K562 (cell line): ENCODE measurements around the gene BORCS5. TPM values are rescaled to one million over a fixed set of nuclear protein-coding genes. Genes with fewer than 3 reads are reported as not detected.
A peak's percentile ranks its signal among the peaks of the same experiment; 100 is the strongest.

Source experiments
- ATAC-seq: fragments of 200-7000 bp; cut with Tn5 transposase; 3 replicates; pipeline ENCODE4 v1.9.1; 2020; ENCODE audit warnings: moderate library complexity
- BruUV-seq: library from RNA; stranded (reverse); fragments of 400-500 nt; replicated peaks from 2 replicates; lab custom pipeline; 2021; lab: Mats Ljungman, UMichigan
- CTCF ChIA-PET: fragments of 300-600 bp; formaldehyde crosslinking; extraction: SDS; loops from one replicate; lab custom pipeline; 2021; ENCODE audit warnings: low intra/inter-chr PET ratio; lab: Yijun Ruan, JAX
- POLR2A ChIA-PET: fragments of 300-600, 350-650 bp; sonication (Branson Sonifier 250); formaldehyde crosslinking; extraction: SDS; loops from one replicate; lab custom pipeline; 2021; ENCODE audit warnings: antibody characterized with exemption, inconsistent platforms; lab: Yijun Ruan, JAX
- DNase-seq, 4 experiments: peaks; one replicate each; pipeline versions ENCODE4 v3.0.0 to v3.0.0-alpha.2; 2011 to 2018; ENCODE audit warnings: low spot score in 3 of 4, mixed read lengths in 3 of 4; ENCODE audit errors: extremely low read depth in 1 of 4
- FAIRE-seq: peaks from 2 replicates; lab custom pipeline; 2011; peaks lifted over from hg19 to GRCh38; lab: Jason Lieb, UNC
- H2AFZ ChIP-seq: 2 replicates; pipeline ENCODE4 v1.6.0; 2011; ENCODE audit warnings: low read depth, low read length, control low read depth, inconsistent platforms
- H3K27ac ChIP-seq: fragments of 200-600 bp; 3 replicates; pipeline ENCODE4 v1.8.0; 2011; ENCODE audit warnings: low read depth, mild to moderate bottlenecking, control low read depth, inconsistent platforms, low read length, moderate library complexity, mixed read lengths; ENCODE audit errors: extremely low read depth
- H3K27me3 ChIP-seq, 2 experiments: fragments of 300-600 bp in 1 of 2; 2 replicates in 1 of 2; 3 replicates in 1 of 2; pipeline versions ENCODE4 v1.6.0 to v1.8.0; 2011; ENCODE audit warnings: inconsistent platforms in 2 of 2, low read length in 2 of 2, mild to moderate bottlenecking in 1 of 2, mixed read lengths in 1 of 2, moderate library complexity in 1 of 2; ENCODE audit not compliant: control insufficient read depth in 2 of 2, insufficient read depth in 2 of 2
- H3K36me3 ChIP-seq: fragments of 300-600 bp; 3 replicates; pipeline ENCODE4 v1.8.0; 2011; ENCODE audit warnings: mild to moderate bottlenecking, low read length, inconsistent platforms; ENCODE audit not compliant: control insufficient read depth, insufficient read depth
- H3K4me1 ChIP-seq, 2 experiments: fragments of 200-600 bp in 1 of 2; replicated peaks in 1 of 2; 2 replicates in 1 of 2; 3 replicates in 1 of 2; pipeline versions ENCODE4 v1.5.1 to v1.8.0; 2011; ENCODE audit warnings: inconsistent platforms in 2 of 2, low read length in 2 of 2, mild to moderate bottlenecking in 1 of 2, mixed read lengths in 1 of 2, moderate library complexity in 1 of 2; ENCODE audit not compliant: control insufficient read depth in 2 of 2, insufficient read depth in 2 of 2
- H3K4me2 ChIP-seq: 2 replicates; pipeline ENCODE4 v1.6.1; 2011; ENCODE audit warnings: low read length, control low read depth, inconsistent platforms, mixed read lengths; ENCODE audit not compliant: insufficient read depth
- H3K4me3 ChIP-seq: fragments of 200-600 bp; sonication (generic), shearing (Covaris generic); 2 replicates; pipeline ENCODE4 v1.5.1; 2016; ENCODE audit warnings: control low read depth, inconsistent platforms
- H3K79me2 ChIP-seq: fragments of 200-600 bp; 3 replicates; pipeline ENCODE4 v1.8.0; 2011; ENCODE audit warnings: low read length, inconsistent platforms; ENCODE audit not compliant: control insufficient read depth, insufficient read depth
- H3K9ac ChIP-seq, 2 experiments: 2 replicates each; pipeline versions ENCODE4 v1.6.0 to v1.6.1; 2011; ENCODE audit warnings: low read depth in 2 of 2, low read length in 2 of 2, control low read depth in 1 of 2, inconsistent platforms in 1 of 2, mild to moderate bottlenecking in 1 of 2, mixed read lengths in 1 of 2; ENCODE audit not compliant: insufficient read depth in 1 of 2
- H3K9me1 ChIP-seq: one replicate; pipeline ENCODE4 v1.6.0; 2011; ENCODE audit warnings: inconsistent platforms, mild to moderate bottlenecking, low read length, moderate library complexity; ENCODE audit not compliant: control insufficient read depth, insufficient read depth
- H3K9me3 ChIP-seq: replicated peaks from 2 replicates; pipeline ENCODE4 v1.5.1; 2011; ENCODE audit warnings: low read depth, low read length, inconsistent platforms; ENCODE audit not compliant: control insufficient read depth, insufficient read depth
- H4K20me1 ChIP-seq: replicated peaks from 2 replicates; pipeline ENCODE4 v1.6.1; 2011; ENCODE audit warnings: low read length, inconsistent platforms, mixed read lengths; ENCODE audit not compliant: control insufficient read depth, insufficient read depth
- FUS ChIP-seq: fragments of 200-400 bp; formaldehyde crosslinking; optimal IDR thresholded peaks from 2 replicates; pipeline ENCODE3; 2017; ENCODE audit warnings: low read depth, low read length
- HNRNPL ChIP-seq: fragments of 200-400 bp; formaldehyde crosslinking; IDR thresholded peaks from 2 replicates; pipeline ENCODE4 v1.6.1; 2017; ENCODE audit warnings: low read depth, mild to moderate bottlenecking, low read length
- WGBS: fragments of 100-300 bp; shearing (Covaris generic); methylation state at CpG from one replicate; pipeline ENCODE4 v1.1.6; 2016; ENCODE audit warnings: low coverage, mixed read lengths; ENCODE audit not compliant: insufficient coverage; ENCODE audit errors: missing lambda C conversion rate; 5-methylcytosine and 5-hydroxymethylcytosine counted together
- in situ Hi-C: fragments of 300-500 bp; cut with MboI; formaldehyde crosslinking; loops from 4 replicates; pipeline ENCODE4 v1.15.0; 2018; ENCODE audit warnings: inconsistent platforms, mixed read lengths
- intact Hi-C: fragments of 100-400 bp; cut with micrococcal nuclease; formaldehyde crosslinking; loops from 2 replicates; pipeline ENCODE4 v1.14.2; 2022
- polyA plus RNA-seq, 8 experiments: library from polyadenylated mRNA; depleted of rRNA in 4 of 8; stranded (reverse) in 5 of 8; unstranded in 3 of 8; fragments of >200 nt; fragmentation: Nextera tagmentation in 2 of 8; fragmentation: Illumina TruSeq in 1 of 8; extraction: Ambion mirVana in 2 of 8; extraction: Trizol in 1 of 8; gene quantifications; 2 replicates each; pipeline versions ENCODE4 v1.2.1 to v1.2.3, GENCODE V29; 2011 to 2014; ENCODE audit warnings: inconsistent platforms in 1 of 8, missing spikeins in 1 of 8
- total RNA-seq, 7 experiments: library from RNA; depleted of rRNA in 6 of 7; stranded (reverse); fragments of >200 nt in 6 of 7; fragmentation: Illumina TruSeq in 2 of 7; extraction: Trizol in 2 of 7; gene quantifications; 2 replicates each; pipeline versions ENCODE4 v1.2.1 to v1.2.3, GENCODE V29; 2011 to 2021; ENCODE audit warnings: low replicate concordance in 1 of 7
- TF ChIP-seq, protein P1 (sequence below): fragments of 150-350 bp; IDR thresholded peaks from 2 replicates; pipeline ENCODE4 v1.6.1; 2014; ENCODE audit warnings: low read depth, mild to moderate bottlenecking, low read length, borderline replicate concordance

The BORCS5 gene
- total and polyA plus RNA-seq, 9 of the 15 experiments (the other 6 are each of a cell fraction or from before 2014, with no cell fraction given): 0.31 to 12.4 (median 6.6) TPM

DNA sequence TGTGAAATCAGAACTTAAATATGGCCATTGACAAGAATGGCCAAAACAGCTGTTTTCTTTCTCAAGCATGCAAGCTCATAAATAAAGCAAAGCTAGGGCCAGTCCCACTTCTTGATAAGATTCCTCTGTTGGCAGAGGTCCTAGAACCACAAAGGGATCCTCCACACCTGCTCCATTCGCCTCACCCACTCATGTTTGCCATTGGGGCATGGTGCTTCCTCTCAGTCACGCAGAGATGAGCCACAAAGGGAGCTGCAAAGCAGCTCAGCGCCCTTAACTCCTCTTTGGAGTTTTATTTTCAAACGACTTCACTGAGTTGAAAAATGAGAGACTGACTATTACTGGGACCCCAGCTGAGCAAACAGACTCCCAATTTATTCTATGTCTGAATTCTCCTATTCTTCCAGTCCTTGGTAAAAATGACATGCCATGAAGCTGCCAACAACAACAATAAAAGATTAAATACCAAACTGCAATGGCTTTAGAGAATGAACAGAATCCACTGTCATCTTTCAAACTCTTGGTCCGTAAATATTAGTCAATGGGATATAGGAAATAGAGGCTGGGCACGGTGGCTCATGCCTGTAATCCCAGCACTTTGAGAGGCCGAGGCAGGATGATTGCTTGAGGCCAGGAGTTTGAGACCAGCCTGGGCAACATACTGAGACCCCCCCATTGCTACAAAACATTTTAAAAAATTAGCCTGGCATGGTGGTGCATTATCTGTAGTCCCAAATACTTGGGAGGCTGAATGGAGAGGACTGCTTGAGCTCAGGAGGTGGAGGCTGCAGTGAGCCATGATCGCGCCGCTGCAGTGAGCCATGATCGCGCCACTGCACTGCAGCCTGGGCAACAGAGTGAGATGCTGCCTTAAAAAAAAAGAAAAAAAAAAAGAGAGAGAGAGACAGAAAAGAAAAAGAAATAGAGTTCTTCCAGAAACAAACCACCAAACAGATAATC, 23.2 kb upstream of the BORCS5 start:
- BruUV-seq: no TSS peak
- no peaks in the 10 kb centered on the region for H3K36me3 ChIP-seq
- FAIRE-seq: no peak
- no peaks in the 10 kb centered on the region for H3K9me3 ChIP-seq
- ATAC-seq: no peak
- intact Hi-C loops: no loop called here
- TF ChIP-seq FUS (no peak), HNRNPL (no peak)
- TF ChIP-seq, protein P1, sequence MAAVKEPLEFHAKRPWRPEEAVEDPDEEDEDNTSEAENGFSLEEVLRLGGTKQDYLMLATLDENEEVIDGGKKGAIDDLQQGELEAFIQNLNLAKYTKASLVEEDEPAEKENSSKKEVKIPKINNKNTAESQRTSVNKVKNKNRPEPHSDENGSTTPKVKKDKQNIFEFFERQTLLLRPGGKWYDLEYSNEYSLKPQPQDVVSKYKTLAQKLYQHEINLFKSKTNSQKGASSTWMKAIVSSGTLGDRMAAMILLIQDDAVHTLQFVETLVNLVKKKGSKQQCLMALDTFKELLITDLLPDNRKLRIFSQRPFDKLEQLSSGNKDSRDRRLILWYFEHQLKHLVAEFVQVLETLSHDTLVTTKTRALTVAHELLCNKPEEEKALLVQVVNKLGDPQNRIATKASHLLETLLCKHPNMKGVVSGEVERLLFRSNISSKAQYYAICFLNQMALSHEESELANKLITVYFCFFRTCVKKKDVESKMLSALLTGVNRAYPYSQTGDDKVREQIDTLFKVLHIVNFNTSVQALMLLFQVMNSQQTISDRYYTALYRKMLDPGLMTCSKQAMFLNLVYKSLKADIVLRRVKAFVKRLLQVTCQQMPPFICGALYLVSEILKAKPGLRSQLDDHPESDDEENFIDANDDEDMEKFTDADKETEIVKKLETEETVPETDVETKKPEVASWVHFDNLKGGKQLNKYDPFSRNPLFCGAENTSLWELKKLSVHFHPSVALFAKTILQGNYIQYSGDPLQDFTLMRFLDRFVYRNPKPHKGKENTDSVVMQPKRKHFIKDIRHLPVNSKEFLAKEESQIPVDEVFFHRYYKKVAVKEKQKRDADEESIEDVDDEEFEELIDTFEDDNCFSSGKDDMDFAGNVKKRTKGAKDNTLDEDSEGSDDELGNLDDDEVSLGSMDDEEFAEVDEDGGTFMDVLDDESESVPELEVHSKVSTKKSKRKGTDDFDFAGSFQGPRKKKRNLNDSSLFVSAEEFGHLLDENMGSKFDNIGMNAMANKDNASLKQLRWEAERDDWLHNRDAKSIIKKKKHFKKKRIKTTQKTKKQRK: no peak
- no peak overlapping the region for H3K4me3 ChIP-seq
- in situ Hi-C loops: loop anchor here (5.0 to 25.0 kb wide), 2 partner anchors 251 to 771 kb away; no protein-coding TSS in a partner anchor
- POLR2A ChIA-PET: interaction anchor here (1.0 to 1.6 kb wide), 4 partner anchors 9 to 252 kb away, joined by 3 to 5 read pairs (median 4); no protein-coding TSS in a partner anchor
- H3K9me1 ChIP-seq: no peaks in the 10 kb centered on the region
- H3K4me2 ChIP-seq: no peak overlapping the region
- CTCF ChIA-PET: interaction anchor here (2.6 kb wide), 1 partner anchor 252 kb away, joined by 11 read pairs; no protein-coding TSS in a partner anchor
- 71% methylated on average over 12 of the region's 12 CpGs for WGBS
- H3K9ac ChIP-seq: peak overlapping the region in 1 of 2 experiments; percentile 64; a peak in 1 of 4 replicates
- no peaks in the 10 kb centered on the region for H3K27me3 ChIP-seq
- H4K20me1 ChIP-seq: no peaks in the 10 kb centered on the region
- H3K79me2 ChIP-seq: no peaks in the 10 kb centered on the region
- H2AFZ ChIP-seq: peak overlapping the region; percentile 60
- H3K27ac ChIP-seq: no peak overlapping the region
- no peak for DNase-seq
- H3K4me1 ChIP-seq: no peaks in the 10 kb centered on the region; a peak in 1 of 5 replicates
